Glomerular visceral epithelial cell (primary cell): ENCODE data around the gene BRF1.
A peak's percentile ranks its signal among the peaks of the same experiment; 100 is the strongest.

Source experiments
- DNase-seq: peaks from one replicate; pipeline ENCODE4 v3.0.0-alpha.2; 2016; ENCODE audit errors: extremely low spot score

BRF1 gene

DNA sequence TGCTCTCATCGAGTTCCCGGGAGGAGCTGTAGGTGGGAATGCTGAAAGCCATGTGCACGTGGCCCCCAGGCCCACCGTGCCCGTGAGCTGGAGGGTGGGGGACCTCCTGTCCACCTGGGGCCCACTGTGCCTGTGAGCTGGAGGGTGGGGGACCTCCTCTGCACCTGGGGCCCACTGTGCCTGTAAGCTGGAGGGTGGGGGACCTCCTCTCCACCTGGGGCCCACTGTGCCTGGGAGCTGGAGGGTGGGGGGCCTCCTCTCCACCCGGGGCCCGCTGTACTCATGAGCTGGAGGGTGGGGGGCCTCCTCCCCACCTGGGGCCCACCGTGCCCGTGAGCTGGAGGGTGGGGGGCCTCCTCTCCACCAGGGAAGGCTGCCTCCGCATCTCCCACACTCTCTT is 105.8 kb downstream of the BRF1 start:
- no peak for DNase-seq

GRCh38 chr14:105193916-105194782 is 106.7 kb downstream of the BRF1 start:
- peak; percentile 36 for DNase-seq

DNA sequence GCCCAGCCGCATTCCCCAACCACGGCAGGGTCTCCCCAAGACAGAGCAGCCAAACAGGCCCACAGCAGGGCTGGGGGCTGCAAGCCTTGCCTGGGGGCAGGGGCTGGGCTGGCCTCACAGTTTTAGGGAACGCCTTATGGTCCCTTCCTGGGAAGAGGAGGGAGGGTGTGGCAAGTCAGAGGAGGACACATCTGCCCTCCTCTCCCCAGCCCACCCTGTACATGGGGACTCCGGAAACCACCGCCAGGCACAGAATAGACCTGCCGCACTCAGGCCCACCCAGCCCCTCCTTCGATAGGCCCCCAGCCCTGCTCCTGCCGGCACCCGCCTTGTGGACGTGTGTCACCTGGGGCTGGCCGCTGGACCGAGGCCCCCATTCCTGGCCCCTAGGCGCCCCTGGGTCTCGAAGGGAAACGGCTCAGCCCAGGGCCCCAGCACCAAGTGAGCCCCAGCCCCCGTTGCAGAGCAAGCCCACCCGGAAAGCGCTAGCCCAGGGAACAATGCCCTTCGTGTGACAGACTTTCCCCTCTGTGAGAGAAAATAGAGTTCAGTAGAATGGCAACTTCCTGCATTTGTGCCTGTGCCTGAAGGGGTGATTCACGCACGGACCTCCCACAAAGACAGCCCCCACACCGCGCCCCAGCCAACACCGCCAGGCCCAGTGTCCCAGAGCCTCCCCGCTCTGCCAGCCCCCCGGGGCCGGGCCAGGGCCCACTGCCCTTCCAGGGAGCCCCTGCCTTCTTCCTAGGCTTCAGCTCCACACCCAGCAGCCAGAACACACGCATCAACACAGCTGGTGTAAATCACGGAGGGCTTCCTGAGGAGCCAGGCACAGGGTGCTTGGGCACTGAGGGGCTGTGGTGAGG is 107.7 kb downstream of the BRF1 start:
- DNase-seq = no peak

DNA sequence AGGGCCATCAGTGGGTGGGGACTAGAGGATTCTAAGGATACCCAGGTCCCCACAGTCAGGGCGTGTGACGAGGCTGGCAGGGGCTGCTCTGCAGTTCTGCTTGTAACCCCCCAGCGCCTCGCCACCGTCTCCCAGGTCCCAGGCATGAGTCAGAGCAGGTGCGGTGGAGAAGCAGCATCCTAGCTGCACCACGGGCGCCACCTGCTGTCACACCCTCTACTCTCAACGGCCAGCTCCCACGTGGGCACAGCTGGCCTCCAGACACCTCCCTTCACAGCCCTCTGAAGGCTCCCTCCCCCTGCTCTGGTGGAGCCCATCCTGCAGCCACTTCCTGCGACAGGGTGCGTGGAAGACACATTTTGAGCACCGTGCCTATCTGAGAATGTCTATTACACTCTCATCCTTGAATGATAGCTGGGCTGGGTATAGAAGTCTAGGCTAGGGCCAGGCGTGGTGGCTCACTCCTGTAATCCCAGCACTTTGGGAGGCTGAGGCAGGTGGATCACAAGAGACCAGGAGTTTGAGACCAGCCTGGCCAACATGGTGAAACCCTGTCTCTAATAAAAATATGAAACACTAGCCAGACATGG is 112.8 kb downstream of the BRF1 start:
- no peak for DNase-seq

DNA sequence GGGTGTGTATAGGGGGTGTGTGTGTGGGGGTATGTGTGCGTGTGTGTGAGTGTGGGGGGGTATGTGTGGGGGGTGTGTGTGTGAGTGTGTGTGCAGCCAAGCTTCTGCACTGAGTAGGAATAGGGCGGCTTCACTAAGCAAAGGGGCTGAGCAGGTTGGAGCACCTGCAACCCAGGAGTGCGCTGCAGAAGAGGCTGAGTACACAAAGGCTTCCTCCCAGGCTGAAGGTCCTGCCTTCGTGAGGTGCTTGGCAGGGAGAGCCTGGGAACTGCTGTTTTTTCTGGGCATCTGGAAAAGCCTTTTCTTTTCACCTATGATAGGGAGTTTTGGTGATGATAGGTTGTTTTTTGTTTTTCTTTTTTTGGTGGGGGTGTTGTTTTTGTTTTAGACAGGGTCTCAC is 113.7 kb downstream of the BRF1 start:
- no peak for DNase-seq

DNA sequence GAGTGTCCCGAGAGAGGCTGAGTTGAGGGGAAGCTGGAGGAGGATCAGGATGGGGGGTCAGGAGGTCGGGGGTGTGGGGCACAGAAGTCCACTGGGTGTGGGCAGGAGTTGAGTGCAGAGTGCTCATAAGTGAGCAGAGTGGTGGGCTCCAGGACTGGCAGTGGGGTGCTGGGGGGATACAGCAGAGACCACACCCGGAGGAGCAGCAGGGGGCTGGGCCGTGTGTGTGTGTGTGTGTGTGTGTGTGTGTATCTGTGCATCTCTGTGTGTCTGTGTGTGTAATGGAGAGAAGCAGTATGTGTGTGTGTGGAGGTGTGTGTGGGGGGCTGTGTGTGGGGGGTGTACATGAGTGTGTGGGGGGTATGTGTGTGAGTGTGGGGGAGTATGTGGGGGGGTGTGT is 114.8 kb downstream of the BRF1 start:
- DNase-seq = no peak

DNA sequence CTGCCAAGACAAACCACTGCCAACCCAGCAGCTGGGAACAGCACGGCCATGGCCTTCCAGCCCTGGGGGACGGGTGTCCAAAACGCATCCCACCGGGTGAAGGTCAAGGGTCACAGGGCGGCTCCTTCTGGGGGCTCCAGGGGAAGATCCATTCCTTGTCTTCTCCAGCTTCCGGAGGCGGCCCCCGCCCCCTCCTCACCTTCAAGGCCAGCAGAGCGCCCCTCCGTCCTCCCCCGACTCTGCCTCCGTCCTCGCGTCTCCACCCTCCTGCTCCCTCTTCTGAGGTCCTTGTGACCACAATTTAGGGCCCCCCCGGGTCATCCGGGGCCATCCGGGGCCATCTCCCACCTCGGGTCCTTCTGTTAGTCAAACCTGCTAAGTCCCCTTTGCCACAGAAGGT is 115.8 kb downstream of the BRF1 start:
- no peak for DNase-seq

DNA sequence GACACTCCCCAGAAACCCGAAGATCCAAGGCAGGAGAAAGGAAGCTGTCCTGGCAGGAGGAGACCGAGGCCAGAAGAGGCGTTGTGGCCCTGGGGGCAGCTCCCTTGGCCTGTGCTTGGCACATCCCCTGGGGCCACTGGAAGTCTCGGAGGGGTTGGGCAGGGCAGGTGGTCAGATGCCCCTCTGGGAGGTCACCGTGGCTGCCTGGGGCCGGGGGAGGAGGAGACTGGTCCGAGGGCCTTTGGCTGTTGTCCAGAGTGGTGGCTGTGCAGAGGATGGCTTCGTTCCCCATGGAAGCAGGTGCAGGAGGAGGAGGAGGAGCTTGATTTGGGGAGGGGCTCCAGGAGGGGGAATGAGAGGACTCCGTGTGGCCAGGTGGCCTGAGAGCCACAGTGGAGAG is 116.3 kb downstream of the BRF1 start:
- DNase-seq = no peak

DNA sequence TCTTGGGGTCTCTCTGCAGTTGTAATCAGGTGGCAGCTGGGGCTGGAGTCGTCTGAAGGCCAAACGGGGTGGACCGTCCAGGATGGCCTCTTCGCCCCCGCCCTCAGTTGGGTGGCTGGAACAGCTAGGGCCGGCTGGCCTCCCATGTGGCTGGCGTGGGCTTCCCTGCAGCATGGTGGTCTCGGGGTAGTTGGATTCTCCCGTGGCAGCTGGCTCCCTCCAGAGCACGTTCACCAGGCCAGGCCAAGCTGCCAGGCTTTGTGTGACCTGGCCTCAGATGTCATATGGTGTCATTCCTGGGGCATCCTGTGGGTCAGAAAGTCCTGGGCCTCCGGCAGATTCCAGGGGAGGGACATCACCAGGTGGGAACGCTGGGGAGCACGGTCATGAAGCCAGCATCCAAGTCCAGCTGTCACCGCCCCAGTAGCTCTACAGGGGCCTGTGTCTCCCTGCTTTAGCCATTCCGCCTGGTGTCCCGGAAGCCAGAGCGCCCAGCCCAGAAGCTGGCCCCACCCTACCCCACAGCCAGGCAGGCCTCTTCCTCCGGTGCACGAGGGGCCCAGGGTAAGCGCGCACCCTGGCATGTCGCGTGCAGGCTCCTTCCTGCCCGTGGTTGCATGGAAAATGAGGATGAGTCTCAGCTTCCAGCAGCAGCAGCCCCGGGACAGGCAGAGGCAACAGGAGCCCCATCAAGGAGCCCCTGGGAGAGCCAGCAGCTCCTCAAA is 118.3 kb downstream of the BRF1 start:
- DNase-seq = no peak

- no peak for DNase-seq
Observed at GRCh38 chr14:105181549-105182295, 119.1 kb downstream of the BRF1 start.

DNA sequence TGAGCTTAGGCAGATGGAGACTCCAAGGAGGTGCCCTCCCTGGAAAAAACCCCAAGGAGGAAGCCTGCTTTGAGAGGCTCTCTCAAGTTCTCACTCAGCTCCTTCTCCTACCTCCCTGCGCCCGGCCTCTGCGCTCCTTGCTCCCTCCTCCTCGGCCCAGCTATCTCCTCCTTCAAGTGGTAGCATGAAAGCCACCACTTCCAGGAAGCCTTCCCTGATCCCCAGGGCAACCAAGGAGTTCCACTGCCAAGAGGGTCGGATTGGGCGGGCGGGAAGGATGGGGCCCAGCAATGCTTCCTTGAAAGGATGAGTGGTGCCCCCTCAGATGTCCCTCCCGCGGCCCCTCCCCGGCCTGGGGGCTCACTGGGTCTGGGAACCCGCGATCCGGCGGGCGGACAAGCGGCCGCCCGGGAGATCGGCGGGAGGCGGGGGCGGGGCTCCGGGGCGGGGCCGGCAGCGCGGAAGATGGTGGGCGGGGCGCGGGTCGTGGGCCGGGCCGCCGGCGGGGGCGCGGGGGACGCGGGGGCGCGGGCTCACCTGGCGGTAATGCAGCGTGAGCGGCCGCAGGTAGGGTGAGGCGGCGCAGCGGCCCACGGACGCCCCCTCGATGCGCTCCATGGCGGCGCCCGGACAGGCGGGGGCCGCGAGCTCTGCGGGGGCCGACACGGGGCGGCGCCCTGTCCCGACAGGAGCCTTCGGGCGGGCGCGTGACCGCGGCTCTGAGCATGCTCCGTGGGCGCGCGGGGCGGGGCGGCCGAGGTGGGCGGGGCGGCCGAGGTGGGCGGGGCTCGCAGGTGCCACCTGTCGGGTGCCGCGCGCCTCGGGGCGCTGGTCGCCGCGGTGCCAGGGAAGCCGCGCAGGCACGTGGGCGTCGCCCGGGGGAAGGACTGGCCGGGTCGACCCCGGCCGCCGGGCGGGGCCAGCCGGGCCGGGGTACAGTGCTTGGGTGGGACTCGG is 119.9 kb downstream of the BRF1 start, which contains the start of gene NUDT14:
NUDT14 (minus strand) TSS at position 721 of the 957 bp plus-strand sequence; CDS start at position 618, 103 bp downstream.
- peak; percentile 78 for DNase-seq

GRCh38 chr14:105179191-105179590 is 121.6 kb downstream of the BRF1 start:
- no peak for DNase-seq

- DNase-seq = no peak
Observed at GRCh38 chr14:105178868-105179140, 122.0 kb downstream of the BRF1 start.

- no peak for DNase-seq
Observed at GRCh38 chr14:105178069-105178867, 122.5 kb downstream of the BRF1 start.

DNA sequence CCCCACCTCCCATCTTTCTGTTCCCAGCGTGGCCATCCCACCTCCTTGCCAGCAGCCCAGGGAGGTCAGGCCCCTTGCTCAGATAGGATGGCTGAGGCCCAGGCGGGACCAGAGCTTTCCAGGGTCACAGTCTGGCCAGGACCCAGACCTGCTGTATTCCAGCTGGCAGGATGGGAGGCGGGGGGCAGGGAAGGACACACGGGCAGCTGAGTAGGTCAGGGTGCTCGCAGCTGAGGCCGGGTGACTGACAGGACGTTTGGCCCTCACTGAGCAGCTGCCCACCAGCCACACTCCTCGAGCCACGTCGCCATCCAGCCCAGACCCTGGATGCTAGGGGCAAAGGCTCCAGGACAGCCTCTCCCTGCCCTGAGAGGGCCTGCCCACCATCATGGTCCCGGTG is 123.7 kb downstream of the BRF1 start:
- DNase-seq = no peak

DNA sequence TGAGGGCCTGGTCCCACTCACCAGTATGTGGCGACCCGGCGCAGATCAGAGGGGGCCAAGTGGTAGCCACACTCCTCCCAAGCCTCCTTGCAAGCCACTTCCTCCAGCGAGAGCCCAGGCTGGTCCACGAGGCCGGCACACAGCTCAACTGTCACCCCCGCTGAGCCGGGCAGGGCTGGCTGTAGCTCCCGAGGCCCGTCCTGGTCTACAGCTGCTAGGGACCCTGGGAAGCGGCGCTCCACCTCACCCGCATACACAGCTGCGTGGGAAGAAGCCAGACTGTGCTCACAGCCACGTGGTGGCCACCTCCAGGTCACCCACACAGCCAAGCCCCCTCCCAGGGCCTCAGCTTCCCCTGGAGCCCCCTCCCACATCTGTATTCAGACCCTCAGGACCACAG is 124.3 kb downstream of the BRF1 start:
- no peak for DNase-seq

DNA sequence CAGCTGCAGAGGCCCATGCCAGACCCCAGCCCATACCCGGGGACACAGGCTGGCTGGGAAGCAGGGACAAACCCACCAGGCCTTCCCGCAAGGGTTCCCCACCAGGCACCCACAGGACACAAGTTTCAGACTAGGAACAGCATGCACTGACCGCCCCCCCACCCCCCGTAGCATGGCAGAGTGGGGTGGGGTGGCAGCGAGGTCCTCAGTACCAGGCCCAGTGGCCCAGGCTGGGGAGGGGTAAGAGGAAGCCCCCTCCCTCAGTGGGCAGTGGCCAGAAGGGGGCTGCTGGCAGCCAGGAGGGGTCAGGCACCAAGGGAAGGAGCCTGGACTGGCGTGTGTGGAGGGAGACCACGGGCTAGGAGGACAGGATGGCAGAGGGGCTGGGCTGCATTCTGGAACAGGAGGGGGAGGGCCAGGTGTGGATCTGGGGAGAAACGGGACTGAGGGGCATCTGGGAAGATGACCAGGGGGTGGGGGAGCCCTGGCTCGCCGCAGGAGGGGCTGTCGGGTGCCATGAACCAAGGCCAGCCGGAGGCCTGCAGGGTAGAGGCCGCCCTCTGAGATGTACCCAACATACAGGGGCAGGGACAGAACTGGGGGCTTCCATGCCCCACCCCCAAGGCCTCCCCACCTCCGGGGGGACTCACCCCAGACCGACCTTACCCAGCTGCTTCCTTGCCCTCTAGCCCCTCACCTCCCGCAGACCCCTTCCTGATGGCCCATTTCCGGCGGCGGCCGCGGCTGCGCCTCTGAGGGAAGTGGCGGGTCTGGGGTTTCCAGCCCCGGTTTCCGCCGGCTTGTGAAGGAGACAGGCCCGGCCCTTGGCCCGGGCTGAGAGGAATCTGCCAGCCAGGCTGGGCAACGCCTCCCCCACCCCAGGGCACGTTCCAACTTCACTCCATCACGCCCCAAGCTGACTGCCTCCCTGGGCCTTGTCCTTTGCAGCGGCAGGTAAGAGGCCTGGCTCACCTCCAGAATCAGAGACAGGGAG is 126.6 kb downstream of the BRF1 start:
- no peak for DNase-seq

GRCh38 chr14:105173145-105173544 is 127.7 kb downstream of the BRF1 start:
- no peak for DNase-seq
